Right atrium auricular region (tissue), 2 donors: ENCODE measurements around the gene LMNA. TPM values are rescaled to one million over a fixed set of nuclear protein-coding genes. Genes with fewer than 3 reads are reported as not detected.
"Not testable (repeated sequence)": the region's sequence is repeated elsewhere in the genome, so short reads cannot be mapped to it uniquely, and the experiment has no call there.

Source experiments
- DNase-seq: peaks from one replicate; pipeline ENCODE4 v3.0.0-alpha.2; 2019; ENCODE audit warnings: low spot score
- H3K27ac ChIP-seq, 2 donors: fragments of 200-600 bp; sonication (generic); 1 replicate in 1 of 2; 2 replicates in 1 of 2; pipeline ENCODE4 v1.5.1; 2016 to 2019
- H3K27me3 ChIP-seq, 2 donors: fragments of 200-600 bp; sonication (generic); one replicate each; pipeline versions ENCODE4 v1.5.1 to v1.6.0; 2017 to 2019
- H3K36me3 ChIP-seq: fragments of 200-600 bp; sonication (generic); one replicate; pipeline ENCODE4 v1.5.1; 2016
- H3K4me1 ChIP-seq, 2 donors: fragments of 200-600 bp; sonication (generic); one replicate each; pipeline versions ENCODE4 v1.5.1 to v1.6.0; 2017 to 2019
- H3K4me3 ChIP-seq, 2 donors: fragments of 200-600 bp; sonication (generic); 1 replicate in 1 of 2; 2 replicates in 1 of 2; pipeline ENCODE4 v1.5.1; 2017 to 2019; ENCODE audit warnings: mild to moderate bottlenecking in 1 of 2, moderate library complexity in 1 of 2
- H3K9me3 ChIP-seq, 2 donors: fragments of 200-600 bp; sonication (generic); one replicate each; pipeline ENCODE4 v1.5.1; 2019
- CTCF ChIP-seq, 2 donors: fragments of 200-600 bp; sonication (generic); IDR thresholded peaks; one replicate each; pipeline ENCODE4 v1.5.1; 2019; ENCODE audit warnings: antibody characterized with exemption in 2 of 2
- total RNA-seq, 2 donors: library from RNA; depleted of rRNA; stranded (reverse); fragments of >200 nt; gene quantifications; one replicate each; pipeline ENCODE4 v1.1.0, GENCODE V29; 2016

Gene LMNA
- total RNA-seq, 2 donors from 2014 or later: 258 to 273 TPM

GRCh38 chr1:156167536-156167935 lies 53.0 kb downstream of the LMNA start:
- Histone ChIP-seq H3K27ac (no peak overlapping the region), H3K4me3 (no peak overlapping the region), H3K27me3 (no peaks in the 10 kb centered on the region), H3K36me3 (no peaks in the 10 kb centered on the region), H3K4me1 (peaks cover 0 to 6% of the 10 kb centered on the region in 2 donors), H3K9me3 (no peaks in the 10 kb centered on the region)
- no peak for DNase-seq
- TF ChIP-seq CTCF (IDR thresholded peaks at IDR 0.05): no peak

- H3K4me1 ChIP-seq: no peaks in the 10 kb centered on the region
- H3K4me3 ChIP-seq: no peak overlapping the region
- TF ChIP-seq CTCF (IDR thresholded peaks at IDR 0.05): no peak
- no peaks in the 10 kb centered on the region for H3K9me3 ChIP-seq
- no peak overlapping the region for H3K27ac ChIP-seq
- H3K36me3 ChIP-seq: no peaks in the 10 kb centered on the region
- DNase-seq: no peak
- H3K27me3 ChIP-seq: no peaks in the 10 kb centered on the region
Measured at GRCh38 chr1:156172696-156173470, 58.4 kb downstream of the LMNA start.

- no peak overlapping the region for H3K4me3 ChIP-seq
- H3K36me3 ChIP-seq: no peaks in the 10 kb centered on the region
Measured at GRCh38 chr1:156176610-156177210, 62.2 kb downstream of the LMNA start.

GRCh38 chr1:156177919-156178654 lies 63.6 kb downstream of the LMNA start:
- no peak overlapping the region for H3K4me3 ChIP-seq
- no peaks in the 10 kb centered on the region for H3K9me3 ChIP-seq
- no peak for TF ChIP-seq CTCF (IDR thresholded peaks at IDR 0.05)
- no peaks in the 10 kb centered on the region for H3K36me3 ChIP-seq
- DNase-seq: no peak
- H3K27me3 ChIP-seq: no peaks in the 10 kb centered on the region
- no peak overlapping the region for H3K27ac ChIP-seq
- no peaks in the 10 kb centered on the region for H3K4me1 ChIP-seq

More at GRCh38 chr1:156176610-156177210, 62.2 kb downstream of the LMNA start:
- TF ChIP-seq CTCF (IDR thresholded peaks at IDR 0.05): no peak
- Histone ChIP-seq H3K4me1 (no peaks in the 10 kb centered on the region), H3K9me3 (no peaks in the 10 kb centered on the region), H3K27me3 (no peaks in the 10 kb centered on the region), H3K27ac (no peak overlapping the region)
- DNase-seq: no peak

- no peak for TF ChIP-seq CTCF (IDR thresholded peaks at IDR 0.05)
- no peaks in the 10 kb centered on the region for H3K27me3 ChIP-seq
- H3K36me3 ChIP-seq: no peaks in the 10 kb centered on the region
- no peak for DNase-seq
- H3K9me3 ChIP-seq: no peaks in the 10 kb centered on the region
- H3K4me1 ChIP-seq: no peaks in the 10 kb centered on the region
- H3K4me3 ChIP-seq: no peak overlapping the region
- no peak overlapping the region for H3K27ac ChIP-seq
Measured at GRCh38 chr1:156180471-156180870, 66.0 kb downstream of the LMNA start.

GRCh38 chr1:156181391-156181924 lies 66.9 kb downstream of the LMNA start:
- H3K27me3 ChIP-seq, H3K36me3 ChIP-seq, H3K9me3 ChIP-seq, H3K4me3 ChIP-seq, H3K4me1 ChIP-seq, DNase-seq, H3K27ac ChIP-seq: not testable (repeated sequence)

- H3K27me3 ChIP-seq, H3K4me3 ChIP-seq, H3K9me3 ChIP-seq, H3K36me3 ChIP-seq, DNase-seq, H3K4me1 ChIP-seq, H3K27ac ChIP-seq: not testable (repeated sequence)
Measured at GRCh38 chr1:156182010-156182779, 67.7 kb downstream of the LMNA start.
